Hepatocyte (in vitro differentiated cells): ENCODE measurements around the gene RNF148. TPM values are rescaled to one million over a fixed set of nuclear protein-coding genes. Genes with fewer than 3 reads are reported as not detected.
A peak's percentile ranks its signal among the peaks of the same experiment; 100 is the strongest.
"Not testable (repeated sequence)": the region's sequence is repeated elsewhere in the genome, so short reads cannot be mapped to it uniquely, and the experiment has no call there.

Source experiments
- DNase-seq: peaks from one replicate; pipeline ENCODE4 v3.0.0-alpha.2; 2016; ENCODE audit warnings: low spot score
- H2AFZ ChIP-seq: fragments of 200-600 bp; sonication (generic); 2 replicates; pipeline ENCODE4 v1.6.0; 2016; ENCODE audit warnings: antibody characterized with exemption, mild to moderate bottlenecking
- H3K27ac ChIP-seq: fragments of 200-600 bp; sonication (generic); 2 replicates; pipeline ENCODE4 v1.5.1; 2016; ENCODE audit warnings: mild to moderate bottlenecking
- H3K27me3 ChIP-seq: fragments of 200-600 bp; sonication (generic); 2 replicates; pipeline ENCODE4 v1.6.1; 2016
- H3K36me3 ChIP-seq: fragments of 200-600 bp; sonication (generic); replicated peaks from 2 replicates; pipeline ENCODE4 v1.5.1; 2016; ENCODE audit warnings: low read depth; ENCODE audit not compliant: insufficient read depth
- H3K4me1 ChIP-seq: fragments of 200-600 bp; sonication (generic); 2 replicates; pipeline ENCODE4 v1.5.1; 2016; ENCODE audit warnings: mild to moderate bottlenecking, moderate library complexity; ENCODE audit not compliant: insufficient read depth
- H3K4me2 ChIP-seq: fragments of 200-600 bp; sonication (generic); 2 replicates; pipeline ENCODE4 v1.6.0; 2016
- H3K4me3 ChIP-seq: fragments of 200-600 bp; sonication (generic); 2 replicates; pipeline ENCODE4 v1.5.1; 2016; ENCODE audit warnings: mild to moderate bottlenecking
- H3K79me2 ChIP-seq: fragments of 200-600 bp; sonication (generic); 2 replicates; pipeline ENCODE4 v1.6.0; 2017; ENCODE audit warnings: mild to moderate bottlenecking
- H3K9me2 ChIP-seq: fragments of 200-600 bp; sonication (generic); replicated peaks from 2 replicates; pipeline ENCODE4 v1.6.0; 2017; ENCODE audit warnings: mild to moderate bottlenecking; ENCODE audit not compliant: insufficient read depth
- H3K9me3 ChIP-seq: fragments of 200-600 bp; sonication (generic); 2 replicates; pipeline ENCODE4 v1.5.1; 2016; ENCODE audit warnings: low read depth, mild to moderate bottlenecking
- H4K20me1 ChIP-seq: fragments of 200-600 bp; sonication (generic); 2 replicates; pipeline ENCODE4 v1.6.0; 2016; ENCODE audit warnings: mild to moderate bottlenecking; ENCODE audit not compliant: insufficient read depth, poor library complexity, severe bottlenecking
- CTCF ChIP-seq: fragments of 200-600 bp; sonication (generic); IDR thresholded peaks from 2 replicates; pipeline ENCODE4 v1.5.1; 2016; ENCODE audit warnings: antibody characterized with exemption, mild to moderate bottlenecking; ENCODE audit not compliant: poor library complexity
- EZH2 ChIP-seq: fragments of 200-600 bp; sonication (generic); IDR thresholded peaks from 2 replicates; pipeline ENCODE4 v1.6.1; 2016; ENCODE audit warnings: antibody characterized with exemption, mild to moderate bottlenecking, borderline replicate concordance
- EZH2phosphoT487 ChIP-seq: fragments of 200-600 bp; sonication (generic); IDR thresholded peaks from one replicate; pipeline ENCODE4 v1.6.1; 2018; ENCODE audit warnings: antibody characterized with exemption, mild to moderate bottlenecking, low read depth, moderate library complexity; ENCODE audit not compliant: unreplicated experiment, severe bottlenecking
- WGBS: methylation state at CpG from one replicate; pipeline ENCODE4 v1.1.6; 2016; ENCODE audit warnings: low lambda C conversion rate; ENCODE audit errors: missing lambda C conversion rate; 5-methylcytosine and 5-hydroxymethylcytosine counted together
- polyA plus RNA-seq: library from polyadenylated mRNA; unstranded; fragments of >200 nt; fragmentation: Nextera tagmentation; extraction: Ambion mirVana; gene quantifications from 2 replicates; pipeline ENCODE4 v1.2.1, GENCODE V29; 2016
- total RNA-seq: library from RNA; depleted of rRNA; stranded (reverse); fragments of >200 nt; gene quantifications from 2 replicates; pipeline ENCODE4 v1.2.3, GENCODE V29; 2014

The RNF148 gene
- total and polyA plus RNA-seq, 2 experiments from 2014 or later, result 0.48 to 2.2 TPM

- no peak for DNase-seq
These were observed 22.9 kb downstream of the RNF148 start for GRCh38 chr7:122679813-122680212.

DNA sequence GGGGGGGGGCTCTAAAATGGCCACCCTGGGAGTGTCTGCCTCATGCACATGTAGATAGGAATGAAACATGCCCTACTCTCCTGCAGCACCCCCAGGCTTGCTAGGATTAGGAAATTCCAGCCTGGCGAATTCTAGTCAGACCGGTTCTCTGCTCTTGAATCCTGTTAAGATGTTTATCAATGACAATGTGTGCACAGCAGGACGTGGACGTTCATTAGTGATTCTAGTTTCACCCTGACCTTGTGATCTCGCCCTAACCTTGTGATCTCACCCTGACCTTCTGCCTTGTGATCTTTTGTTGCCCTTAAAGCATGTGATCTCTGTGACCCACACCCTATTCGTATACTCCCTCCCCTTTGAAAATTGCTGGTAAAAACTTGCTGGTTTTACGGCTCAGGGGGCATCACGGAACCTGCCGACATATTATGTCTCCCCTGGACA, 23.4 kb downstream of the RNF148 start:
- H3K27me3 ChIP-seq, H2AFZ ChIP-seq, H3K4me3 ChIP-seq, H3K4me1 ChIP-seq, H3K9me2 ChIP-seq, H3K36me3 ChIP-seq, H4K20me1 ChIP-seq, H3K9me3 ChIP-seq, H3K79me2 ChIP-seq: not testable (repeated sequence)
- peak overlapping the region; percentile 17 for H3K4me2 ChIP-seq
- peak; percentile 37 for DNase-seq
- WGBS, result 22% methylated on average over 9 of the region's 9 CpGs
- H3K27ac ChIP-seq, result peak overlapping the region; percentile 92

More at GRCh38 chr7:122679813-122680212, 22.9 kb downstream of the RNF148 start:
- H3K27ac ChIP-seq, result peak overlapping the region; percentile 92
- H4K20me1 ChIP-seq, result no peaks in the 10 kb centered on the region
- peak overlapping the region; percentile 17 for H3K4me2 ChIP-seq
- H2AFZ ChIP-seq, result no peak overlapping the region
- H3K4me3 ChIP-seq, result no peak overlapping the region
- H3K27me3 ChIP-seq, result no peaks in the 10 kb centered on the region
- H3K4me1 ChIP-seq, result no peaks in the 10 kb centered on the region
- H3K79me2 ChIP-seq, result no peaks in the 10 kb centered on the region
- WGBS, result 40% methylated on average over 1 of the region's 1 CpG
- H3K36me3 ChIP-seq, result no peaks in the 10 kb centered on the region
- no peaks in the 10 kb centered on the region for H3K9me3 ChIP-seq
- no peak for TF ChIP-seq EZH2phosphoT487
- TF ChIP-seq CTCF, result no peak
- TF ChIP-seq EZH2, result no peak
- H3K9me2 ChIP-seq, result no peaks in the 10 kb centered on the region

DNA sequence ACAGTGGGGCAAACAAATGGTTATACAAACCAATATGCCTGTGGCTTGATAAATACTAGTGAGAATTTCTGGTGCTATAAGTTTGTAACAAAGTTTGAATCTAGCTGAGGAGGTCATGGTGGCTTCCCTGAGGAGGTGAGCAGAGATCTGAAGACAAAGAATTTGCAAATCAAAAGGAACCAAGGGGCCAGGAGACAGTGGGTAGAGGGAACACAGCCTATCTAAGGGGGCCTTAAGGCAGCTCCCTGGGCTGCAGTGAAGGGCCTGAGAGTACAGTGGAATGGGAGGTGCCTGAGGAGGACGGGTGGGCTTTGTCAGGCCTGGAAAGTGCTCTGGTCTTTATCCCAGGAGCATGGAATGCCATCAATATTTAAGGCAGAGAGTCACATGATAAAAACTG, 25.6 kb downstream of the RNF148 start:
- Histone ChIP-seq H4K20me1 (no peaks in the 10 kb centered on the region), H3K9me3 (no peaks in the 10 kb centered on the region), H3K4me3 (no peak overlapping the region), H3K27me3 (no peaks in the 10 kb centered on the region), H3K4me1 (no peaks in the 10 kb centered on the region), H3K9me2 (no peaks in the 10 kb centered on the region), H3K79me2 (no peaks in the 10 kb centered on the region), H3K27ac (no peak overlapping the region), H2AFZ (no peak overlapping the region), H3K4me2 (no peak overlapping the region), H3K36me3 (no peaks in the 10 kb centered on the region)
- 26% methylated on average over 1 of the region's 1 CpG for WGBS
- no peak for TF ChIP-seq EZH2phosphoT487
- TF ChIP-seq CTCF, result no peak
- TF ChIP-seq EZH2, result no peak
- no peak for DNase-seq

GRCh38 chr7:122676466-122676865, 26.3 kb downstream of the RNF148 start:
- Histone ChIP-seq H3K27ac (no peak overlapping the region), H2AFZ (no peak overlapping the region), H3K27me3 (no peaks in the 10 kb centered on the region), H3K9me2 (no peaks in the 10 kb centered on the region), H3K4me1 (no peaks in the 10 kb centered on the region), H3K4me3 (no peak overlapping the region), H3K79me2 (no peaks in the 10 kb centered on the region), H3K4me2 (no peak overlapping the region), H4K20me1 (no peaks in the 10 kb centered on the region), H3K36me3 (no peaks in the 10 kb centered on the region), H3K9me3 (no peaks in the 10 kb centered on the region)
- TF ChIP-seq EZH2phosphoT487 (no peak), EZH2 (no peak), CTCF (no peak)
- WGBS, result 91% methylated on average over 2 of the region's 2 CpGs
- no peak for DNase-seq
